Prostate gland (tissue), 2 donors: Measurements from ENCODE around the gene SUV39H2.

Source experiments
- CTCF ChIP-seq, 4 experiments: fragments of 200-600 bp in 2 of 4; fragments of 450-650 bp in 2 of 4; sonication (generic) in 2 of 4; IDR thresholded peaks; 1 replicate in 3 of 4; 2 replicates in 1 of 4; pipeline ENCODE4 v1.5.1; 2016 to 2019; ENCODE audit warnings: antibody characterized with exemption in 4 of 4, mild to moderate bottlenecking in 2 of 4, moderate library complexity in 2 of 4
- POLR2A ChIP-seq: fragments of 450-650 bp; IDR thresholded peaks from one replicate; pipeline ENCODE4 v1.6.1; 2016; ENCODE audit warnings: antibody characterized with exemption, mild to moderate bottlenecking
- POLR2AphosphoS5 ChIP-seq: sonication (generic); formaldehyde crosslinking; IDR thresholded peaks from one replicate; pipeline ENCODE4 v1.6.1; 2017; ENCODE audit warnings: antibody characterized with exemption

GRCh38 chr10:14838582-14839304, 39.9 kb upstream of the SUV39H2 start:
- TF ChIP-seq CTCF (IDR thresholded peaks at IDR 0.05) (no peak), POLR2A (no peak), POLR2AphosphoS5 (no peak)
